B cell (primary cell): ENCODE results near the gene CORO2B. TPM values are rescaled to one million over a fixed set of nuclear protein-coding genes. Genes with fewer than 3 reads are reported as not detected.

ENCODE experiments used
- ATAC-seq: fragments of 200-7000 bp; cut with Tn5 transposase; one replicate; pipeline ENCODE4 v1.10.0; 2021; ENCODE audit warnings: low read depth, mild to moderate bottlenecking, moderate number of reproducible peaks, moderate library complexity
- CTCF ChIA-PET: fragments of 350-600 bp; sonication (Branson Sonifier 250); formaldehyde crosslinking; loops from one replicate; lab custom pipeline; 2021; ENCODE audit warnings: antibody characterized with exemption, inconsistent platforms; lab: Charles Lee
- POLR2A ChIA-PET: fragments of 350-600 bp; sonication (Branson Sonifier 250); formaldehyde crosslinking; loops from one replicate; lab custom pipeline; 2021; ENCODE audit warnings: antibody characterized with exemption; lab: Charles Lee
- DNase-seq: peaks from one replicate; pipeline ENCODE4 v3.0.0; 2013
- H2AFZ ChIP-seq: 2 replicates; pipeline ENCODE4 v1.6.1; 2012; ENCODE audit warnings: mild to moderate bottlenecking, low read depth, low read length; ENCODE audit not compliant: insufficient read depth, poor library complexity, severe bottlenecking
- H3K27ac ChIP-seq, 2 donors: 1 replicate in 1 of 2; 2 replicates in 1 of 2; pipeline ENCODE4 v1.5.1; 2012 to 2013; ENCODE audit warnings: low read length in 2 of 2, mild to moderate bottlenecking in 2 of 2, moderate library complexity in 1 of 2
- H3K27me3 ChIP-seq, 4 experiments: fragments of 200-600 bp in 1 of 4; sonication (generic) in 1 of 4; replicated peaks in 1 of 4; 1 replicate in 2 of 4; 2 replicates in 2 of 4; pipeline versions ENCODE4 v1.6.1 to v1.7.0; 2013 to 2016; ENCODE audit warnings: low read length in 3 of 4, mild to moderate bottlenecking in 2 of 4, mixed read lengths in 1 of 4, moderate library complexity in 1 of 4; ENCODE audit not compliant: insufficient read depth in 4 of 4, control insufficient read depth in 3 of 4; ENCODE audit errors: control extremely low read depth in 1 of 4
- H3K36me3 ChIP-seq, 2 experiments: replicated peaks in 1 of 2; 1 replicate in 1 of 2; 2 replicates in 1 of 2; pipeline versions ENCODE4 v1.6.1 to v1.7.1; 2013; ENCODE audit warnings: low read length in 1 of 2; ENCODE audit not compliant: insufficient read depth in 2 of 2, control insufficient read depth in 1 of 2; ENCODE audit errors: control extremely low read depth in 1 of 2, extremely low read depth in 1 of 2
- H3K4me1 ChIP-seq, 2 donors: fragments of 200-600 bp in 1 of 2; sonication (generic) in 1 of 2; 1 replicate in 1 of 2; 2 replicates in 1 of 2; pipeline versions ENCODE4 v1.5.1 to v1.6.1; 2013 to 2017; ENCODE audit warnings: low read length in 2 of 2; ENCODE audit not compliant: control insufficient read depth in 2 of 2, insufficient read depth in 2 of 2
- H3K4me2 ChIP-seq: replicated peaks from 2 replicates; pipeline ENCODE3; 2012; ENCODE audit warnings: mild to moderate bottlenecking, low read depth, low read length; ENCODE audit not compliant: poor library complexity, severe bottlenecking
- H3K4me3 ChIP-seq, 5 experiments: fragments of 200-600 bp in 1 of 5; sonication (generic) in 1 of 5; 1 replicate in 3 of 5; 2 replicates in 2 of 5; pipeline versions ENCODE4 v1.5.1 to v1.7.0; 2011 to 2016; ENCODE audit warnings: low read length in 4 of 5, mild to moderate bottlenecking in 4 of 5, low read depth in 2 of 5, control low read depth in 1 of 5, moderate library complexity in 1 of 5; ENCODE audit not compliant: insufficient read depth in 1 of 5; ENCODE audit errors: control extremely low read depth in 1 of 5, extremely low read depth in 1 of 5
- H3K79me2 ChIP-seq: fragments of 200-600 bp; sonication (generic); one replicate; pipeline ENCODE4 v1.6.0; 2016; ENCODE audit warnings: low read length; ENCODE audit not compliant: control insufficient read depth, insufficient read depth
- H3K9ac ChIP-seq: fragments of 200-600 bp; sonication (generic); 2 replicates; pipeline ENCODE4 v1.6.1; 2017; ENCODE audit warnings: mild to moderate bottlenecking, low read length, moderate library complexity
- H3K9me3 ChIP-seq, 3 donors: one replicate each; pipeline versions ENCODE4 v1.6.1 to v1.7.1; 2013; ENCODE audit warnings: low read length in 2 of 3; ENCODE audit not compliant: control insufficient read depth in 2 of 3, insufficient read depth in 1 of 3; ENCODE audit errors: control extremely low read depth in 1 of 3
- H4K20me1 ChIP-seq: 2 replicates; pipeline ENCODE4 v1.6.0; 2012; ENCODE audit warnings: mild to moderate bottlenecking, low read length; ENCODE audit not compliant: insufficient read depth, control insufficient read depth, poor library complexity, severe bottlenecking
- H3K27ac Mint-ChIP-seq: one replicate; pipeline ENCODE4 v1.8.0; 2021; ENCODE audit warnings: mixed read lengths
- H3K27me3 Mint-ChIP-seq: one replicate; pipeline ENCODE4 v1.8.0; 2021; ENCODE audit warnings: mixed read lengths
- H3K4me1 Mint-ChIP-seq: one replicate; pipeline ENCODE4 v1.8.0; 2021; ENCODE audit warnings: mixed read lengths
- H3K4me3 Mint-ChIP-seq: one replicate; pipeline ENCODE4 v1.8.0; 2021; ENCODE audit warnings: mixed read lengths
- H3K9me3 Mint-ChIP-seq: one replicate; pipeline ENCODE4 v1.8.0; 2022; ENCODE audit warnings: mixed read lengths; ENCODE audit not compliant: insufficient read depth
- EZH2 ChIP-seq: IDR thresholded peaks from 2 replicates; pipeline ENCODE4 v1.6.1; 2012; ENCODE audit warnings: borderline replicate concordance, low read depth, mild to moderate bottlenecking, moderate library complexity, low read length; ENCODE audit not compliant: insufficient read depth, poor library complexity, severe bottlenecking
- WGBS: methylation state at CpG from one replicate; pipeline ENCODE4 v1.1.5; 2013; ENCODE audit warnings: missing lambda C conversion rate; ENCODE audit not compliant: insufficient coverage; 5-methylcytosine and 5-hydroxymethylcytosine counted together
- intact Hi-C: fragments of 100-400 bp; cut with micrococcal nuclease; formaldehyde crosslinking; loops from one replicate; pipeline ENCODE4 v1.10.0; 2022
- polyA plus RNA-seq: library from polyadenylated mRNA; depleted of rRNA; stranded (reverse); fragments of >200 nt; gene quantifications from 2 replicates; pipeline ENCODE4 v1.2.3, GENCODE V29; 2012
- total RNA-seq, 2 donors: library from RNA; stranded (reverse); fragments of 120-200 nt in 1 of 2; gene quantifications; 1 replicate in 1 of 2; 2 replicates in 1 of 2; pipeline versions ENCODE4 v1.2.3 to v1.2.4, GENCODE V29; 2013 to 2022
- TF ChIP-seq, protein P1 (sequence below): fragments of 200-600 bp; IDR thresholded peaks from one replicate; pipeline ENCODE4 v1.8.0; 2022; ENCODE audit warnings: antibody characterized with exemption, mild to moderate bottlenecking

The CORO2B gene
- total and polyA plus RNA-seq, 2 donors (not counting 1 experiment from before 2014, with no cell fraction given) = 9.5 to 11.3 TPM

- H3K4me2 ChIP-seq = no peak overlapping the region
- ATAC-seq (no peak), DNase-seq (no peak)
- peaks cover 12 to 14% of the 10 kb centered on the region in 2 donors for H3K4me1 ChIP-seq
- H3K79me2 ChIP-seq = no peaks in the 10 kb centered on the region
- H4K20me1 ChIP-seq = no peaks in the 10 kb centered on the region
- H3K4me3 ChIP-seq = no peak overlapping the region
- no peaks in the 10 kb centered on the region for H3K36me3 ChIP-seq
- POLR2A ChIA-PET = no interaction called here
- Mint-ChIP-seq H3K4me1 (peaks cover 17% of the 10 kb centered on the region), H3K9me3 (no peaks in the 10 kb centered on the region), H3K4me3 (no peak overlapping the region), H3K27ac (no peak overlapping the region), H3K27me3 (peaks cover 16% of the 10 kb centered on the region)
- H3K27me3 ChIP-seq = peaks cover 0 to 3% (median 0%) of the 10 kb centered on the region in 4 experiments
- H3K27ac ChIP-seq = no peak overlapping the region
- no peak overlapping the region for H3K9ac ChIP-seq
- no peaks in the 10 kb centered on the region for H3K9me3 ChIP-seq
- intact Hi-C loops = no loop called here
- CTCF ChIA-PET = interaction anchor here (1.8 to 22.4 kb wide), 3 partner anchors 17 to 117 kb away, joined by 6 to 409 read pairs (median 178); no protein-coding TSS in a partner anchor
- TF ChIP-seq, protein P1, sequence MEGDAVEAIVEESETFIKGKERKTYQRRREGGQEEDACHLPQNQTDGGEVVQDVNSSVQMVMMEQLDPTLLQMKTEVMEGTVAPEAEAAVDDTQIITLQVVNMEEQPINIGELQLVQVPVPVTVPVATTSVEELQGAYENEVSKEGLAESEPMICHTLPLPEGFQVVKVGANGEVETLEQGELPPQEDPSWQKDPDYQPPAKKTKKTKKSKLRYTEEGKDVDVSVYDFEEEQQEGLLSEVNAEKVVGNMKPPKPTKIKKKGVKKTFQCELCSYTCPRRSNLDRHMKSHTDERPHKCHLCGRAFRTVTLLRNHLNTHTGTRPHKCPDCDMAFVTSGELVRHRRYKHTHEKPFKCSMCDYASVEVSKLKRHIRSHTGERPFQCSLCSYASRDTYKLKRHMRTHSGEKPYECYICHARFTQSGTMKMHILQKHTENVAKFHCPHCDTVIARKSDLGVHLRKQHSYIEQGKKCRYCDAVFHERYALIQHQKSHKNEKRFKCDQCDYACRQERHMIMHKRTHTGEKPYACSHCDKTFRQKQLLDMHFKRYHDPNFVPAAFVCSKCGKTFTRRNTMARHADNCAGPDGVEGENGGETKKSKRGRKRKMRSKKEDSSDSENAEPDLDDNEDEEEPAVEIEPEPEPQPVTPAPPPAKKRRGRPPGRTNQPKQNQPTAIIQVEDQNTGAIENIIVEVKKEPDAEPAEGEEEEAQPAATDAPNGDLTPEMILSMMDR = no peak
- no peak for TF ChIP-seq EZH2
- 90% methylated on average over 8 of the region's 11 CpGs for WGBS
- no peak overlapping the region for H2AFZ ChIP-seq
Measured at GRCh38 chr15:68668926-68669600, 90.3 kb downstream of the CORO2B start.

- intact Hi-C loops = loop anchor here (5.0 kb wide), 1 partner anchor 365 kb away; no protein-coding TSS in a partner anchor
- Mint-ChIP-seq H3K9me3 (no peaks in the 10 kb centered on the region), H3K27ac (no peak overlapping the region), H3K4me1 (peaks cover 12% of the 10 kb centered on the region), H3K4me3 (no peak overlapping the region), H3K27me3 (peaks cover 19% of the 10 kb centered on the region)
- Histone ChIP-seq H3K9me3 (peaks cover 0 to 4% (median 0%) of the 10 kb centered on the region in 3 donors), H2AFZ (no peak overlapping the region), H4K20me1 (no peaks in the 10 kb centered on the region), H3K79me2 (no peaks in the 10 kb centered on the region), H3K4me3 (no peak overlapping the region), H3K36me3 (no peaks in the 10 kb centered on the region), H3K4me2 (no peak overlapping the region), H3K27me3 (peaks cover 0 to 12% (median 0%) of the 10 kb centered on the region in 4 experiments), H3K4me1 (peaks cover 10 to 14% of the 10 kb centered on the region in 2 donors), H3K27ac (no peak overlapping the region), H3K9ac (no peak overlapping the region)
- ATAC-seq (no peak), DNase-seq (no peak)
- ChIA-PET CTCF (interaction anchor here (2.5 to 22.4 kb wide), 9 partner anchors 9 to 419 kb away, joined by 8 to 409 read pairs (median 47); no protein-coding TSS in a partner anchor), POLR2A (no interaction called here)
- TF ChIP-seq, protein P1 = no peak
- TF ChIP-seq EZH2 = no peak
- no CpG with 5 or more reads among the region's 4 CpGs for WGBS
Measured at GRCh38 chr15:68672251-68672650, 93.5 kb downstream of the CORO2B start.
